OCI-LY3 (cell line): ENCODE data around the gene ICAM1.

Experiments
- CTCF ChIP-seq: fragments of 200-600, 300-600 bp; sonication (generic); IDR thresholded peaks from 2 replicates; pipeline ENCODE4 v1.5.1; 2014; ENCODE audit warnings: antibody characterized with exemption, low read length, low read depth
- EZH2phosphoT487 ChIP-seq: fragments of 200-600 bp; shearing (Covaris generic); IDR thresholded peaks from 2 replicates; pipeline ENCODE4 v1.6.1; 2018; ENCODE audit warnings: antibody characterized with exemption, mixed run types, low read depth

- TF ChIP-seq EZH2phosphoT487 (no peak), CTCF (no peak)
These were observed 57.9 kb downstream of the ICAM1 start for GRCh38 chr19:10328558-10329429.
